ENCODE measurements around the gene PAX7.

PAX7 gene

GRCh38 chr1:18635891-18636595, 5.4 kb downstream of the PAX7 start:
- DNase-seq (ENCODE audit: low spot score): peak; percentile 56
- CTCF ChIA-PET: no interaction called here
- POLR2A ChIA-PET (ENCODE audit: low non-redundant PET): no interaction called here
- no peak overlapping the region for H3K27ac ChIP-seq
- TF ChIP-seq, protein P1, sequence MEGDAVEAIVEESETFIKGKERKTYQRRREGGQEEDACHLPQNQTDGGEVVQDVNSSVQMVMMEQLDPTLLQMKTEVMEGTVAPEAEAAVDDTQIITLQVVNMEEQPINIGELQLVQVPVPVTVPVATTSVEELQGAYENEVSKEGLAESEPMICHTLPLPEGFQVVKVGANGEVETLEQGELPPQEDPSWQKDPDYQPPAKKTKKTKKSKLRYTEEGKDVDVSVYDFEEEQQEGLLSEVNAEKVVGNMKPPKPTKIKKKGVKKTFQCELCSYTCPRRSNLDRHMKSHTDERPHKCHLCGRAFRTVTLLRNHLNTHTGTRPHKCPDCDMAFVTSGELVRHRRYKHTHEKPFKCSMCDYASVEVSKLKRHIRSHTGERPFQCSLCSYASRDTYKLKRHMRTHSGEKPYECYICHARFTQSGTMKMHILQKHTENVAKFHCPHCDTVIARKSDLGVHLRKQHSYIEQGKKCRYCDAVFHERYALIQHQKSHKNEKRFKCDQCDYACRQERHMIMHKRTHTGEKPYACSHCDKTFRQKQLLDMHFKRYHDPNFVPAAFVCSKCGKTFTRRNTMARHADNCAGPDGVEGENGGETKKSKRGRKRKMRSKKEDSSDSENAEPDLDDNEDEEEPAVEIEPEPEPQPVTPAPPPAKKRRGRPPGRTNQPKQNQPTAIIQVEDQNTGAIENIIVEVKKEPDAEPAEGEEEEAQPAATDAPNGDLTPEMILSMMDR (conservative IDR thresholded peaks at IDR 0.05; ENCODE audit: low read depth): no peak

DNA sequence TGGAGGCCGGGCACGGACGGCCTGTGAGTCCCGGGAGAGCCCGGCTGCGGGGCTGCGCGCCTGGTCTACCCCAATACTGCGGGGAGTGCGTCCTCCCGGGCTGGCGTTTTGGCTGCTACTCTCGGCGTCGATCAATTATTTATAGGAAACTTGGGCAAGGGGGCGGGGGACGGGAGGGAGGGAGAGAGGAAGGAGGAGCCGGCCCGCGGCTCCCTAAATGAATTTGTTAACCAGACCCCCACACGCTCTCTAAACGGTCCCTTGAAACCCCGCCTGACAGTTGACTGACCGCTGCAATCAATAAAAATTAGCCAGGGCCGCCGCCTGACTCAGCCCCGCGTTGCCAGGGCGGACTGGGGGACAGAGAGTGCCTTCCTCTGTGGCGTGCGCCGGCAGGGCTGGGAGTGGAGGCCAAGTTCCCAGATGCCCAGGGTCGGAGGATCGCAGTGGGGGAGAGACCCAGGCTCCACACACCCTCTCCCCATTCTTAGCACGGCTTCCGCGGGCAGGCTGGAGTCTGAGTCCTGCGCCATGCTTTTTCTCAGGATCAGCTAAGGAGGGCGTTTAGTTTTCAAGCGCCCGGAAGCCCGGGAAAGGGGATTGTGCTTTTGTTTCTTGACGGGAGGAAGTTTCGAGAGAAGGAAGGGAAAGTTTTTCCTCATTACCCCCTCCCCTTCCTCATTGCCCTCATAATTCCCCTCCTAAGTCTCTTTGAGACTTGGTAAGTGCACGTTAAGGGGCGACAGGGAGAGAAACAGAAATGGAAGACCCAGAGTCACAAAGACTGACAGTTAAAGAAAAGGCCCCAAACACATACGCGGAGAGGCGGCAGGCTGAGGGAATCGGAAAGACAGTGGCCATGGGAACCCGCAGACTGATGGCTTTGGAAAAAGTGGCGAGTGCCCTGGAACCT, 6.2 kb downstream of the PAX7 start:
- TF ChIP-seq, protein P1 (conservative IDR thresholded peaks at IDR 0.05; ENCODE audit: low read depth): no peak
- CTCF ChIA-PET: no interaction called here
- DNase-seq (ENCODE audit: low spot score): no peak
- POLR2A ChIA-PET (ENCODE audit: low non-redundant PET): no interaction called here
- H3K27ac ChIP-seq: no peak overlapping the region

DNA sequence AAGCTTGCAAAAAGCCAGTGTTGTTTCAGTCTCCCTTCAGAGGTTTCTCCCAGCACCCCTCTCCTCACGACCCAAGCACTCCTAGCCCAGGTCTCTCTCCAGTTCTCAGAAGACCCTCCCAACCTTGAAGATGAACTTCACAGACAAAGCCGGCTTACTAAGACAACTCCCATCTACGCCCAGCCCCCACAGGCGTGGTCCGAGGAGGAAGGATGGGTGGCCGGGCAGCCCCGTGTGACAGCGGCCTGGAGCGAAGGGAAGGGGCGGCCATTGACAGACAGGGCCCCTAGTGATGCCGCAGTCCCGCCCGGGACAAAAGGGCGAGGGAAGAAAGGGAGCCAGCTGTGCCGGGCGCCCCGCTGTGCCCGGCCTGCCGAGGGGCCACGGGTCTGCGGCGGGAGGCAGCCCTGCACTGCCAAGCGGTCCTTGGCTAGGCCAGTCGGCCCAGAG, 6.9 kb downstream of the PAX7 start:
- TF ChIP-seq, protein P1 (conservative IDR thresholded peaks at IDR 0.05; ENCODE audit: low read depth): no peak
- H3K27ac ChIP-seq: no peak overlapping the region
- DNase-seq (ENCODE audit: low spot score): no peak
- CTCF ChIA-PET: no interaction called here
- POLR2A ChIA-PET (ENCODE audit: low non-redundant PET): no interaction called here

DNA sequence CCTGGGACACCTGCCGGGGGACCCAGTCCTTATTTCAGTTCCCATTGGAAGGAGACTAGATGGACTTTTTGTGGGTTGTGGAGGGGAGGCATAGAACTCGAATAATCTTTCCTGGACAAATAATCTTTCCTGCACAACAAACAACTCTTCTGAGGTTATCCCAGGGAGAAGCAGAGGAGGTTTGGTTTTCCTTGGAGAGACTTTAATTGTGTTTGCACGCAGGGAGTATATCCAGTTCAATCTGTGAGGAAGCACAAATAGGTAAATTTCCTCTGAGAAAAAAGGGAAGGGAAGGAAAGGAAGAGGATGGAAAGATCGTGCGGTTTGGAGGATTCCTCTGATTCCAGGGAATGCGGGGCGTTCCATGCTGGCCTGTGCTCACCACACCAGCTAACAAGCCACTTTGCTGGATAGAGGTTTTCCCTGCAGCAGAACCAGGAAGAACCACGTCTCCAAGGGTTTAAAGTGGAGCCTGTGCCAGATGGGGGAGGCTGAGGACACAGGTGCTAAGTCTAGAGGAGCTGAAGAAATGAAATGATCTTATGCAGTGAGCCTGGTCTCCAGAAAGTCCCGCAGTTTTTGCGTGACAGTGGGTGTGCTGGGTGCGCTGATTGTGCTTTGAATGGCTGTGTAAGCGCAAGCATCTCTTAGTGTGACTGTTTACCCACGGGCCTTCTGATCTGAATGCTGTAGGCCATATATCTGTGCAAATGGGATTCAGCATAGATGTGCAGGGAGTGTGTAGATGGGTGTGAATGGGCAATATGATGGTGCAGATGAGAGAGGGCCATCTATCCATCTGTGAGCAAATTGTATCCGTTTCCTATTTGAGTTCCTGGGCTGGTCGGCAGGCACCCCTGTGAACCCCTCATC, 7.6 kb downstream of the PAX7 start:
- TF ChIP-seq, protein P1 (conservative IDR thresholded peaks at IDR 0.05; ENCODE audit: low read depth): no peak
- ChIA-PET POLR2A (ENCODE audit: low non-redundant PET) (no interaction called here), CTCF (interaction anchor here (0.8 kb wide), 1 partner anchor 41 kb away, joined by 3 read pairs; no protein-coding TSS in a partner anchor)
- no peak overlapping the region for H3K27ac ChIP-seq
- no peak for DNase-seq (ENCODE audit: low spot score)

DNA sequence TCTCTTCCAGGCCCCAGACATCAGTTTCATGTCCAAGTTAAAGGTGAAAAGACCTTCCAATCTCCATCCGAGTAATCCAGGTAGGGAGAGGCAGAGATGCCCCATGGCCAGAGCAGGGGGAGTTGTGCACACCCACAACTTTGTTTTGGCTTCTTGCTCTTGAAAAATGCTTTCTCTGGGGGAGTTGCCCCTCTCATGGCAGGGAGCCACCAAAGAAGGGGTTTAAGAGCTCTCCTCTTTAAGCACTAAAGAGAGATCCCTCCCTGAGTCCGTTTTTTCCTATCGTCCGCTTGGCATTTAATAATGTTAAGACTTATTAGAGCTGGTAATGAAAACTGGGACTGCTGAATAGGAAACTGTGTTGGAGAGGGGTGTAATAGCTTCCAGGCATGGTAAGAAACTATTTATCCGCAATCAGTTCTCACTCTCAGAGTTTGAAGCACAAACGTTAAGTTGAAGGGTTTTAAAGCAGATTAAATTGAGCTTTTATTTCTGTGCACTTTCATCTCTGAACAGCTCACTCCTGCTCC, 8.3 kb downstream of the PAX7 start:
- DNase-seq (ENCODE audit: low spot score): no peak
- POLR2A ChIA-PET (ENCODE audit: low non-redundant PET): no interaction called here
- TF ChIP-seq, protein P1 (conservative IDR thresholded peaks at IDR 0.05; ENCODE audit: low read depth): no peak
- CTCF ChIA-PET: interaction anchor here (0.6 to 0.8 kb wide), 2 partner anchors 42 to 353 kb away, joined by 3 read pairs; no protein-coding TSS in a partner anchor
- H3K27ac ChIP-seq: no peak overlapping the region

Measured in RWPE1 (cell line).